Mesenchymal stem cell (in vitro differentiated cells and primary cell): ENCODE data around the gene KCNH2.

Experiments
- DNase-seq: peaks from one replicate; pipeline ENCODE4 v3.0.0-alpha.2; 2013
- H2AFZ ChIP-seq: one replicate; pipeline ENCODE4 v1.6.1; 2013; ENCODE audit warnings: low read depth, mild to moderate bottlenecking, control low read depth, inconsistent platforms, low read length, moderate library complexity
- H2AK5ac ChIP-seq: 2 replicates; pipeline ENCODE4 v1.6.1; 2013; ENCODE audit warnings: low read length, moderate library complexity, mild to moderate bottlenecking, inconsistent platforms; ENCODE audit not compliant: severe bottlenecking
- H2BK120ac ChIP-seq: one replicate; pipeline ENCODE4 v1.6.1; 2013; ENCODE audit warnings: low read depth, mild to moderate bottlenecking, inconsistent platforms, low read length, moderate library complexity
- H2BK12ac ChIP-seq, 2 experiments: one replicate each; pipeline ENCODE4 v1.6.1; 2013; ENCODE audit warnings: inconsistent platforms in 2 of 2, low read length in 2 of 2, mild to moderate bottlenecking in 2 of 2, moderate library complexity in 2 of 2, control low read depth in 1 of 2
- H2BK15ac ChIP-seq: one replicate; pipeline ENCODE4 v1.6.1; 2013; ENCODE audit warnings: mild to moderate bottlenecking, low read depth, inconsistent platforms; ENCODE audit not compliant: poor library complexity, severe bottlenecking
- H2BK5ac ChIP-seq: 2 replicates; pipeline ENCODE4 v1.6.1; 2013; ENCODE audit warnings: low read depth, mild to moderate bottlenecking, low read length, control low read depth, inconsistent platforms; ENCODE audit not compliant: poor library complexity, severe bottlenecking
- H3K14ac ChIP-seq, 2 experiments: one replicate each; pipeline ENCODE4 v1.6.1; 2013; ENCODE audit warnings: inconsistent platforms in 2 of 2, low read length in 2 of 2, control low read depth in 1 of 2, mild to moderate bottlenecking in 1 of 2, moderate library complexity in 1 of 2
- H3K18ac ChIP-seq, 2 experiments: one replicate each; pipeline ENCODE4 v1.6.1; 2013; ENCODE audit warnings: inconsistent platforms in 2 of 2, low read length in 2 of 2, control low read depth in 1 of 2, low read depth in 1 of 2, mild to moderate bottlenecking in 1 of 2
- H3K23ac ChIP-seq, 2 experiments: one replicate each; pipeline ENCODE4 v1.6.1; 2013; ENCODE audit warnings: inconsistent platforms in 2 of 2, low read length in 2 of 2, mild to moderate bottlenecking in 2 of 2, moderate library complexity in 2 of 2, control low read depth in 1 of 2
- H3K27ac ChIP-seq: 2 replicates; pipeline ENCODE4 v1.5.1; 2013; ENCODE audit warnings: mild to moderate bottlenecking, moderate library complexity, low read length, control low read depth, inconsistent platforms; ENCODE audit not compliant: poor library complexity, severe bottlenecking
- H3K27me3 ChIP-seq, 2 experiments: 2 replicates each; pipeline versions ENCODE4 v1.6.1 to v1.7.0; 2013; ENCODE audit warnings: low read length in 2 of 2, mild to moderate bottlenecking in 2 of 2, moderate library complexity in 2 of 2, control low read depth in 1 of 2, inconsistent platforms in 1 of 2; ENCODE audit not compliant: control insufficient read depth in 1 of 2, insufficient read depth in 1 of 2
- H3K36me3 ChIP-seq, 2 experiments: 2 replicates each; pipeline versions ENCODE4 v1.6.1 to v1.7.0; 2013; ENCODE audit warnings: low read length in 2 of 2, control low read depth in 1 of 2, inconsistent platforms in 1 of 2, low read depth in 1 of 2, mild to moderate bottlenecking in 1 of 2; ENCODE audit not compliant: insufficient read depth in 2 of 2, control insufficient read depth in 1 of 2
- H3K4ac ChIP-seq, 2 experiments: one replicate each; pipeline ENCODE4 v1.6.1; 2013; ENCODE audit warnings: inconsistent platforms in 2 of 2, low read length in 2 of 2, mild to moderate bottlenecking in 2 of 2, moderate library complexity in 2 of 2, control low read depth in 1 of 2, low read depth in 1 of 2
- H3K4me1 ChIP-seq: 2 replicates; pipeline ENCODE4 v1.6.1; 2013; ENCODE audit warnings: low read depth, low read length, control low read depth; ENCODE audit not compliant: control insufficient read depth, insufficient read depth
- H3K4me2 ChIP-seq: 2 replicates; pipeline ENCODE4 v1.6.1; 2013; ENCODE audit warnings: low read length, mild to moderate bottlenecking, inconsistent platforms; ENCODE audit not compliant: poor library complexity, severe bottlenecking
- H3K4me3 ChIP-seq, 2 experiments: 2 replicates each; pipeline versions ENCODE4 v1.5.1 to v1.7.0; 2013; ENCODE audit warnings: low read length in 2 of 2, mild to moderate bottlenecking in 2 of 2, control low read depth in 1 of 2, low read depth in 1 of 2; ENCODE audit not compliant: insufficient read depth in 1 of 2
- H3K79me1 ChIP-seq: replicated peaks from 2 replicates; pipeline ENCODE4 v1.6.1; 2013; ENCODE audit warnings: mild to moderate bottlenecking, control low read depth, low read length, inconsistent platforms; ENCODE audit not compliant: poor library complexity, severe bottlenecking
- H3K9ac ChIP-seq: 2 replicates; pipeline ENCODE4 v1.7.0; 2013; ENCODE audit warnings: mild to moderate bottlenecking, low read length, moderate library complexity
- H3K9me3 ChIP-seq: 2 replicates; pipeline ENCODE4 v1.7.0; 2013; ENCODE audit warnings: mild to moderate bottlenecking, low read length; ENCODE audit not compliant: control insufficient read depth
- H4K8ac ChIP-seq: one replicate; pipeline ENCODE4 v1.6.1; 2013; ENCODE audit warnings: inconsistent platforms, mild to moderate bottlenecking, low read length, moderate library complexity
- H4K91ac ChIP-seq: one replicate; pipeline ENCODE4 v1.6.1; 2013; ENCODE audit warnings: mild to moderate bottlenecking, low read length, inconsistent platforms
- WGBS: methylation state at CpG from one replicate; pipeline ENCODE4 v1.1.7; 2013; ENCODE audit warnings: mixed read lengths; 5-methylcytosine and 5-hydroxymethylcytosine counted together

KCNH2 gene

GRCh38 chr7:150942001-150942590 lies 36.0 kb downstream of the KCNH2 start:
- Histone ChIP-seq H2BK120ac (no peak overlapping the region), H3K9ac (no peak overlapping the region), H3K4me1 (peaks cover 1% of the 10 kb centered on the region), H3K27me3 (peaks cover 9 to 55% of the 10 kb centered on the region in 2 experiments), H3K18ac (no peak overlapping the region), H3K23ac (no peak overlapping the region), H3K79me1 (no peaks in the 10 kb centered on the region), H2AFZ (no peak overlapping the region), H3K36me3 (no peaks in the 10 kb centered on the region), H4K8ac (no peak overlapping the region), H3K27ac (no peak overlapping the region), H3K14ac (peak overlapping the region in 1 of 2 experiments; percentile 21), H3K4ac (no peak overlapping the region), H3K4me2 (no peak overlapping the region), H2BK5ac (no peak overlapping the region), H2BK15ac (no peak overlapping the region), H2BK12ac (no peak overlapping the region), H2AK5ac (no peak overlapping the region), H3K9me3 (no peaks in the 10 kb centered on the region), H3K4me3 (peak overlapping the region in 1 of 2 experiments; percentile 35), H4K91ac (no peak overlapping the region)
- WGBS, result 51% methylated on average over 14 of the region's 14 CpGs
- no peak for DNase-seq

DNA sequence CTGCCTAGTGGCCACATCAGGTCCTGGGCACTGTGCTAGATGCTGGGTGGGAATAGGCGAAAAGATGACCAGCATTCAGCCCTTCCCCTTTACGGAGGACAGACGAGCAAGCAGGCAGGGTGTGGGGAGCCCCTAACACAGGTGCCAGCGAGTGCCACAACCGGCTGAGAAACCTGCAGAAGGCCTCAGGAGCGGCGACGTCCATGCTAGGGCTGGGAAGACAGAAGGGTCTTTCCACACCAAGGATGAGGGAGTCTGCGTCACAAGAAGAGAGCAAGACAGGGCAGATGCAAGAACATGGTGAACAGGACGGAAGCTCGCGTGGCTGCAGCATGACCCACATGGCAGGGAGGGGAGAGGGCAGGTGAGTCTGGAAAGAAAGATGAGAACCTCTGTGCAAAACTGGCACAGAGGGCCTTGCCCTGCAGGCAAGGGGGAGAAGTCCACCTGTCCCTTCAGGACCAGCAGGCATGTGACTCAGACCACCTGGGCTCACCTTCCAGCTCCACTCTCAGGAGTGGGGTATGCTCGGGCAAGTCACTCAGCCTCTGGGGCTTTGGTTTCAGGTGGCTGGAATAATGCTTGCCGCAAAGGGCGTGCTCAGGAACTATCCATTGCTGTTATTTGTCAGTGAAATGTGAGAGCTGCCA lies 36.6 kb downstream of the KCNH2 start:
- Histone ChIP-seq H3K4me3 (no peak overlapping the region), H3K9me3 (no peaks in the 10 kb centered on the region), H2AK5ac (no peak overlapping the region), H2AFZ (no peak overlapping the region), H3K79me1 (no peaks in the 10 kb centered on the region), H3K4me2 (no peak overlapping the region), H3K36me3 (no peaks in the 10 kb centered on the region), H3K9ac (no peak overlapping the region), H2BK15ac (no peak overlapping the region), H3K14ac (peak overlapping the region in 1 of 2 experiments; percentile 21), H2BK5ac (no peak overlapping the region), H4K91ac (no peak overlapping the region), H3K27me3 (peaks cover 9 to 58% of the 10 kb centered on the region in 2 experiments), H4K8ac (no peak overlapping the region), H2BK12ac (no peak overlapping the region), H2BK120ac (no peak overlapping the region), H3K18ac (no peak overlapping the region), H3K4me1 (peaks cover 1% of the 10 kb centered on the region), H3K23ac (no peak overlapping the region), H3K4ac (no peak overlapping the region), H3K27ac (no peak overlapping the region)
- DNase-seq, result no peak
- WGBS, result 86% methylated on average over 15 of the region's 15 CpGs

GRCh38 chr7:150940431-150941102 lies 37.6 kb downstream of the KCNH2 start:
- Histone ChIP-seq H2BK12ac (no peak overlapping the region), H3K23ac (no peak overlapping the region), H3K4me1 (peaks cover 1% of the 10 kb centered on the region), H3K9me3 (no peaks in the 10 kb centered on the region), H2BK15ac (no peak overlapping the region), H3K9ac (no peak overlapping the region), H3K4ac (no peak overlapping the region), H3K79me1 (no peaks in the 10 kb centered on the region), H4K91ac (no peak overlapping the region), H3K4me2 (no peak overlapping the region), H3K27me3 (peaks cover 9 to 61% of the 10 kb centered on the region in 2 experiments), H3K4me3 (no peak overlapping the region), H3K14ac (no peak overlapping the region), H3K36me3 (no peaks in the 10 kb centered on the region), H2BK120ac (no peak overlapping the region), H2AFZ (no peak overlapping the region), H2BK5ac (no peak overlapping the region), H4K8ac (no peak overlapping the region), H2AK5ac (no peak overlapping the region), H3K27ac (no peak overlapping the region), H3K18ac (no peak overlapping the region)
- 63% methylated on average over 9 of the region's 11 CpGs for WGBS
- DNase-seq, result no peak

- Histone ChIP-seq H3K9ac (no peak overlapping the region), H2BK15ac (no peak overlapping the region), H3K4me1 (no peaks in the 10 kb centered on the region), H4K8ac (no peak overlapping the region), H2BK5ac (no peak overlapping the region), H3K4me2 (no peak overlapping the region), H2AFZ (no peak overlapping the region), H4K91ac (no peak overlapping the region), H3K27me3 (peaks cover 9 to 66% of the 10 kb centered on the region in 2 experiments), H3K4me3 (no peak overlapping the region), H3K36me3 (no peaks in the 10 kb centered on the region), H3K9me3 (no peaks in the 10 kb centered on the region), H3K79me1 (no peaks in the 10 kb centered on the region), H3K4ac (no peak overlapping the region), H3K18ac (no peak overlapping the region), H2BK120ac (no peak overlapping the region), H3K14ac (no peak overlapping the region), H3K23ac (no peak overlapping the region), H3K27ac (no peak overlapping the region), H2BK12ac (no peak overlapping the region), H2AK5ac (no peak overlapping the region)
- no peak for DNase-seq
These were observed 38.7 kb downstream of the KCNH2 start for GRCh38 chr7:150939466-150939865.
